Measurements from ENCODE around the gene PTGR3. TPM values are rescaled to one million over a fixed set of nuclear protein-coding genes. Genes with fewer than 3 reads are reported as not detected.

The PTGR3 gene
- total RNA-seq, 1 donor from 2014 or later: 16.7 TPM

DNA sequence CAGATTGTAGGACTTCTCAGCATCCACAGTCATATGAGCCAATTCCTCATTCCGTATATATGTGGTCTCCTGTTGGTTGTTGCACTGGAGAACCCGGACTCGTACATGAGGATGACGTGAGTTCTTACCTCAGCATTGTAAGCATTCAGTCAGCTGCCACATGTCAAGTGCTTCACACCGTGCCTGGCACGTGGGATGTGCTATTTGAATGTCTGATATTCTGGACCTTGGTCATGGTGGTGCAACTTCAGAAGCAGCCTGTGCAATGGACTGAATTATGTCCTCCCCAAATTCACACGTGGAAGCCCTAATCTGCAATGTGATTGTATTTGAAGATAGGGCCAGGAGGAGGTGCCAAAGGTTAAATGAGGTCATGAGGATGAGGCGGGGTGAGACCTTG, 32.1 kb downstream of the PTGR3 start:
- DNase-seq (ENCODE audit: low spot score in 2 of 2) (no peak), FAIRE-seq (no peak)

- FAIRE-seq: no peak
- DNase-seq (ENCODE audit: low spot score in 2 of 2): no peak
Observed at GRCh38 chr18:75173738-75174137, 35.2 kb downstream of the PTGR3 start.

DNA sequence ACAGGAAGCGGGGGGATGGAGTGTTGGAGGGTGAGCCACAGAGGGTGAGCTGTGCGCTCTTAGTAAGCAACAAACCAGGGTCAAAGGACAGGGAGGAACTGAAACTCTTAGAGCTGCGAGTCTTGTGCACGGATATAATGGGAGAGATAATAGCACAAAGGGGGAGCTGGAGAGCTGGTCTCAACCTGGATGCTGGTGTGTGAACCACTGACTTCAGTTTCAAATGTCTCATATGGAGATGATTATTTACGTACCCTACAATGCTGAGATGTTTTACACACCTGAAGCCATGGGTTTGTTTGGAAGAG, 35.9 kb downstream of the PTGR3 start:
- DNase-seq (ENCODE audit: low spot score in 2 of 2) (no peak), FAIRE-seq (no peak)

DNA sequence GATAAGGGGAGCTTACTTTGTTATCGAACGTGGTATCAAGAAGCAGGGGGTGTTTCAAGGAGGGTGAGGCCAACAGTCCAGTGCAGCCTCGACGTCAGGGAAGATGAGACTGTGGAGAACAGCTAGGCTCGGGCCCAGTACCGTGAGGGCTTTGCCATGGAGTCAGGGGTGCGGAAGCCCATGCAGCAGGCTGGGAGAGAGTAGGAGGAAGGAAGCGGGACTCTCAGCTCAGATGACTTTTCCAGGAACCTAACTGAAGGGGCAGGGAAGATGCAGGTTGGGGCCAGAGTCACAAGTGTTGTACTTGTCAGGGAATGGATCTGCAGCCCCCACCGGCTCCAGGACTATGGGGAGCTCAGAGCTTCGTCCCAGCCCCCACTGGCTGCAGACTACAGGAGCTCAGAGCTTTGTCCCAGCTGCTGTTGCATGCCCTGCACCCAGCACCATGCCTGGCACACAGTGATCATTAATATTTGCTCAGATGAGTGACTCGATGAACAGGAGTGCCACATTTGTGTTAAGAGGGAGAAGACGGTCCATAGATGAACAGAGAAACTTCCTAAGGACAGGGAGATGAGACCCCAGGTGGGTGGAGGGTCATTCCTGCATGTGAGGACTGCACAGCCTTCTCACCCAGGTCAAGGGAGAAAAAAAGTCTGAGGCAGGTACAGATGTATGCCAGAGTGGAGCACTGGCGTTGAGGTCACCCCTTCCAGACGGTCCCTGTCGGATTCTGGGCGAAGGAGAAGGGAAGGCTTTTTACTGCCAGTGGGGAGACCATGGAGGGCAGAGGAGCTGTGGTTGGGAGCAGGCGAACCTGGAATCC, 36.4 kb downstream of the PTGR3 start:
- FAIRE-seq (no peak), DNase-seq (ENCODE audit: low spot score in 2 of 2) (no peak)

DNA sequence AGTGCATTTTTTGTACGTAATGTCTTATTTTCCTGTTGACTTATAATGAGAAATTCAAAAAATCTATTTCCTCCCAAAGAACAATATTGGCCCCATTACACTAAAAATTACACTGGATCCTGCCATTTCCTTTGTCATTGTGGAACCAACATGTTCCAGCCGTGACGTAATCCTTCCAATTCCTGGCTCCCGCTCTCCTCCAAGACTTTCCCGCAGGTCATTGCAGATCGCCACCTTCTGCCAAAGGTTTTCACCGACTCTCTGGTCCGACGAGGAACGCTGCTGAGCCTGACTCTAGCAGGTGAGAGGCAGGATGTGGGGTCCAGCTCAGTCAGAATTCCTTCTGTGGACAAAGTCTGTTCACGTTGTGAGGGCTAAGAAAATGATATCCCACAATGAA, 38.0 kb downstream of the PTGR3 start:
- FAIRE-seq (no peak), DNase-seq (ENCODE audit: low spot score in 2 of 2) (no peak)

GRCh38 chr18:75170022-75170789, 38.7 kb downstream of the PTGR3 start:
- FAIRE-seq (no peak), DNase-seq (ENCODE audit: low spot score in 2 of 2) (no peak)

DNA sequence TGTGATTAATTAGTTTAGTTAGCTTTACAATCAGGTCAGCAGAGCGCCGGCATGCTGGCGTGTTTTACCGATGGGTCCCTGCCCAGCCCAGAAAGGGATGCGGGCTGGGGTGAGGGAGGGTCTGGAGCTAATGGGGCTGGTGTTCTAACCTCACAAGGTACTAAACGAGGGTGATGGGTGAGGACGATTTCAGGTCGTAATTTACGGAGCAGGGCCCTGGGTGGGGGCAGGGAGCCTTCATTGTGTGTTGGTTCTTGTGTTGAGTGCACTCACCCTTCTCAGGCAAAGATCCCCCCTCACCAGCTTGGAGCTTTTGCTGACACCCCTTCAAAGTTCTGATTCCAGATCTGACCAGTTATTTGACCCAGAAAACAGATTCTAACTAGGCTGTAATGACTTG, 39.5 kb downstream of the PTGR3 start:
- no peak for FAIRE-seq
- DNase-seq (ENCODE audit: low spot score in 2 of 2): no peak

- no peak for DNase-seq (ENCODE audit: low spot score in 2 of 2)
- FAIRE-seq: no peak
Observed at GRCh38 chr18:75168619-75169018, 40.3 kb downstream of the PTGR3 start.

DNA sequence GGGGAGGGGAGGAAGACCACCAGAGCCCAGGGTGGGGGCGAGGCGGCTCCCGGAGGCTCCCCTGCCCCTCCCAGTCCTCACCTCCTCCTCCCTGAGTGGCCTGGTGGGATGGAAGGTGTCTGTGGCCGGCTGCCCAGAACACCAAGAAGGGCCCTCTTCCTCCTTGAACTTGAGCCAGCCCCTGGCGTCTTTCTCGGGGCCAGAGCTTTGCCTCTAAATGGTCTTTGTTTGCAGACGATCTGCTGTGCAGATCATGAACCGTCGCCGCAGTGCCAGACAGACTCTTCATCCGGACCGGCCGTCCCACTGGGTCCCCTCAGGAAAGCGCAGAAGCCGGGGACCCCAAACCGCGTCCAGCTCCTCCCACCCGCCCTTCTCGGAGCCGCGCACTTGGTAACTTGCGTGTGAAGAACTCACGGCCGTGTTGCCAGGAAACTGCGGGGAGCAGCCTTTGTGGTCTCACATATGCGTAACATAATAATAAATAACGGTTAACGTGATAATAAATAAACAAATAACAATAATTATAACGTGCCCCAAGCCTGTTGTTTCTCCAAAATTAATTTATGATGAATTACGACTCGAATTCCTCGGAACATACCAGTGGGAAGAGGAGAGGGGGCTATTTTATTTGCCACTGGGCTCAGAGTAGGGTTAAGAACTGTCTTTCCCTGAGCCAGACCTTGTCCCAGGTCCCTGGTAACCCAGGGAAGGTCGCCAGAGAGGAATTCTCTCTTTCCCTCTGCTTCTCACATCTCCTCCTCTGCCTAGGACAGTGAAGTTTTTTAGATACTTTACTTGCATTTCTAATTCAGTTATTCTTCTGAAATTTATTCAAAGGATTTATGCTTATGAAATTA, 41.0 kb downstream of the PTGR3 start:
- FAIRE-seq (no peak), DNase-seq (ENCODE audit: low spot score in 2 of 2) (no peak)

GRCh38 chr18:75167137-75167536, 41.8 kb downstream of the PTGR3 start:
- no peak for DNase-seq (ENCODE audit: low spot score in 2 of 2)
- FAIRE-seq: no peak

GRCh38 chr18:75165926-75166325, 43.0 kb downstream of the PTGR3 start:
- DNase-seq (ENCODE audit: low spot score in 2 of 2) (no peak), FAIRE-seq (no peak)

GRCh38 chr18:75164479-75164878, 44.5 kb downstream of the PTGR3 start:
- no peak for DNase-seq (ENCODE audit: low spot score in 2 of 2)

GRCh38 chr18:75163736-75164135, 45.2 kb downstream of the PTGR3 start:
- FAIRE-seq: no peak
- DNase-seq (ENCODE audit: low spot score in 2 of 2): no peak

More at GRCh38 chr18:75164479-75164878, 44.5 kb downstream of the PTGR3 start:
- FAIRE-seq: no peak

- no peak for DNase-seq (ENCODE audit: low spot score in 2 of 2)
- no peak for FAIRE-seq
Observed at GRCh38 chr18:75162978-75163377, 46.0 kb downstream of the PTGR3 start.

DNA sequence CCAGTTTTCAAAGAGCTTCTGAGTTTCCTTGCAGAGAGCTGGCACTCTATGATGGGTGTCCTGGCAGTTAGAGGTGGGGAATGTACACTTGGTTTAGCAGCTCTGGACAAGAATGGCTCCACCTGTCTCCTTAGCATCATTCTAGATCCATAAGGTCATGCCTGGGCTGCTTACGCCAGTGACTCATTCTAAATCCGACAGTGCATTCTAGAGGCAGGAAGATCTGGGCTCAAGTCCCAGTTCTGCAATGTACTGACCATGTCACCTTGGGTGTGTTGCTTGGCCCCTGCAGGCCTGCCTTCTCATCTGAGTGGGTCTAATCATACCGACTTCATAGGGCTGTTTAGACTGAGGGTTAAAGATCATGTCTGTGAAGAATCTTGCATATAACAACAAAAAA, 46.5 kb downstream of the PTGR3 start:
- DNase-seq (ENCODE audit: low spot score in 2 of 2): no peak
- no peak for FAIRE-seq

DNA sequence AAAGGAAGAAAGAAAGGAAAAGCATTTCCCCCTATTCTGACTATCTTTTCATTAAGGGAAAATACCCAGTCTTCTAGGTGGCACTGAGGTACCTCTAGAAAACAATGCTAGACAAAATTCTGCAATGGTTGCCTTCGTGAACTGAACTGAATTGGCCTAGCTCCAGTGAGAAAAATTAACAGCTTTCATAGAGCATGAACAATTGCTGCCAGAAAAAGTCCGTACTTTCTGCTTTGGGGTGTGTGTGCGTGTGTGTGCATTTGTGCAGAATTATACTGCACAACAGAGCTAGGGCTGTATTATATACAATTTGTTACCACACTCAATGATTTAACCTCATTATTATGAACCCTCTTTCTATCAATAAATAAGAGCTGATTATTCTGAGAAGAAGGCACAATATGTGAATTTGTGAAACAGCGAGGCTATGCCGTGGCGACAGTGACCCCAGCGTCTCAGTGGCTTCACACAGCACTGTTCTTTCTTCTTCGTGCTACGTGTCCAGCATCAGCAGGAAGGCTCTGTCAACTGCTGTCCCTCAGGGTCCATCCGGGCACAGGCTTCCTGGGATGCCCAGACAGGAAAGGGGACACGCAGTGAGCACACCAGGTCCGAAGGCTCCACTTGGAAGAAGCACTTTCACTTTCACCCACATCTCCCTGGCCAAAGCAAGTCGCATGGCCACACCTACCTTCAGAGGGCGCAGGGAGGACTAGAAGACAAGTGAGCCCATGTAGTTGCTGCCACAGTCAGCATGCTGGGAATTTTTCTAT, 47.5 kb downstream of the PTGR3 start:
- DNase-seq (ENCODE audit: low spot score in 2 of 2) (no peak), FAIRE-seq (no peak)

- FAIRE-seq (no peak), DNase-seq (ENCODE audit: low spot score in 2 of 2) (no peak)
Observed at GRCh38 chr18:75160364-75160763, 48.6 kb downstream of the PTGR3 start.

DNA sequence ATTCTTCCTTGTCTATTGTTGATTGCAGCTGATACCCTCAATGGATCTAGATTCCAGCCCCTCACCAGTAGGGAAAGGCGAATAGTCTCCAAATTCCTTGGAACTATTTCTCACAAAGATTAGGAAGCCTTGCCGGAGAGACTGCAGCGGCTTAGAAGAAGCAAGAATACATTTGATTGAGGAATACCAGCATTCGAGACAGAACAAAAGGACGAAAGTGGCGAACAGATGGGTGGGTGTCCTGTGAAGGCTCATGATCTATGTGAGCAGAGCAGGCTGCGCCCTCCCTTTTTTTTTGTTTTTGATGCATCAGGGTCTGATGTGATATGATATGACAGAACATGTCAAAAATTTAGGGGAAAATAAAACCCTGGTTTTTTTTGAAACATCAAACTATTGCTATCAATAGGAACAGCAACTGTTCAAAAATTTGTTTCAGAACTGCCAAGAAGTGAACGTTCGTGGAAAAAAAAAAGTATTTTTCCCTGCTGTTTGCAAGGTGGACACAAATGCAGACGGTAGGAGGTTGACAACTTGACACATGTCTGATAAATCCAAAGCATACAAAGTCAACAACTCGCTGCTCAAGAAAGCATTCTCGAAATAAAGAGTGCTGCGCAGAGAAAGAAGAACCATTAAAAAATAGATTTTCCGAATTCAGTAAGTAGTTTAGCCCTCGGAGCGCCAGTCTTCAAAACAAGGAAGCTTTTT, 49.1 kb downstream of the PTGR3 start:
- DNase-seq (ENCODE audit: low spot score in 2 of 2) (no peak), FAIRE-seq (no peak)

DNA sequence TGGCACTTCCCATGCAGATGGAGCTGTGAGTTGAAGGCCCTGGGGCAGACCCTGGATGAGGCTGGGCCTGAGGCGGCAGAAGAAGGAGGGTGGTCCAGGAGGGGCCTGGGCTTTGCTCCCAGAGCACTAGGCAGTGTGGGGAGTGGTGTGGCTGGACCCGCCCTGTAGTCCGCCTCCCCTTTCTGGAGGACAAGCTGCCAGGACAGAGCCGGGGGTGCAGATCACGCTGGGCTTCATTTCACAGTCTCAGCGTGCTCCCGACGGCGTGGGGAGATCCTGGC, 49.8 kb downstream of the PTGR3 start:
- FAIRE-seq (no peak), DNase-seq (ENCODE audit: low spot score in 2 of 2) (no peak)

Data from frontal cortex (tissue), 4 donors.